Kidney epithelial cell (primary cell): Measurements from ENCODE around the gene POLE. TPM values are rescaled to one million over a fixed set of nuclear protein-coding genes. Genes with fewer than 3 reads are reported as not detected.

Experiments used
- DNase-seq: peaks from one replicate; pipeline ENCODE4 v3.0.0-alpha.2; 2010; ENCODE audit warnings: low read depth
- H3K27me3 ChIP-seq: 2 replicates; pipeline ENCODE4 v1.6.0; 2011; ENCODE audit warnings: low read length; ENCODE audit not compliant: control insufficient read depth, insufficient read depth
- H3K36me3 ChIP-seq: 2 replicates; pipeline ENCODE4 v1.5.1; 2011; ENCODE audit warnings: low read length; ENCODE audit not compliant: control insufficient read depth, insufficient read depth
- H3K4me3 ChIP-seq: 2 replicates; pipeline ENCODE4 v1.5.1; 2011; ENCODE audit warnings: low read depth, mild to moderate bottlenecking, control low read depth, low read length
- total RNA-seq: library from RNA; depleted of rRNA; stranded (reverse); fragments of >200 nt; gene quantifications from 2 replicates; pipeline ENCODE4 v1.2.3, GENCODE V29; 2015
- TF ChIP-seq, protein P1 (sequence below): IDR thresholded peaks from 2 replicates; pipeline ENCODE4 v1.5.1; 2011; ENCODE audit warnings: mild to moderate bottlenecking, moderate library complexity, low read length, control low read depth, inconsistent platforms; ENCODE audit not compliant: insufficient read depth, poor library complexity, severe bottlenecking

The POLE gene
- total RNA-seq, 1 donor from 2014 or later: 15.1 TPM

DNA sequence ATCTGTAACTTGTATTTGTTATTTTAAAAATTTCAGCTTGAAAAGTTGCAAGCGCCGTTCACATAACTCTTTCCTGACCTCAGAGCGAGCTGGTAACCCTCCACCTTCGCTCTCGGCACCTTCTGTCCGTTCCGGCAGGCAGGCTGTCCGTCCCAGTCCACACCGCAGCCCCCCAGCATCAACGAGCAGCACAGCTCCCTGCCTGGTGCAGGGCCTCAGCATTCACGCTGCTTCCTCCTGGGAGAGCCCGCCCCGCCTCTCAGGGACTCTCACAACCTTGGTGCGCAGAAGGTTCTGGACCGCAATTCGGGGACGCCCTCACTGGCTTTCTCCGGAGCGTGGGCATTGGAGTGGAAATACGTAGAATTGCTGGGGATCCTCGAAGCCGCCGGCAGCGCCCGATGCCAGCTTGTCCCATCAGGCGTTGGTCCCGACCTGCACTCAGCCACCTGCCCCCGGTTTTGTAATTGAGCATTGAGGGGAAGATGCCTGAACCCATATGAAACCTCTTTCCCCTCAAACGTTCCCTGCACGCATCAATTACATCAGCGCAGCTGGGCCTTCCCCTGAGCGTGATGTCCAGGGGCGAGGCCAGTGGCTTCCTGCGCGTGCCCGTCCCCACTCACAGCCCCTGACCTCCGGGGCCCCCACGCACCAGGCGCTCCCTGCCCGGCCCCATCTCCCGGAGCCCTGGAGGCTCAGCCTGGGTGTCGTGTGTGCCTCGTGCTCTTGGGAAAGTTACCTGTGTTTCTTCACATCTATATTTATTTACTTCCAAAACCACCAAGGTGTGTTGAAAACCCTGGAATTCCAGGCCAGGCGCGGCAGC lies 95.8 kb downstream of the POLE start:
- TF ChIP-seq, protein P1, sequence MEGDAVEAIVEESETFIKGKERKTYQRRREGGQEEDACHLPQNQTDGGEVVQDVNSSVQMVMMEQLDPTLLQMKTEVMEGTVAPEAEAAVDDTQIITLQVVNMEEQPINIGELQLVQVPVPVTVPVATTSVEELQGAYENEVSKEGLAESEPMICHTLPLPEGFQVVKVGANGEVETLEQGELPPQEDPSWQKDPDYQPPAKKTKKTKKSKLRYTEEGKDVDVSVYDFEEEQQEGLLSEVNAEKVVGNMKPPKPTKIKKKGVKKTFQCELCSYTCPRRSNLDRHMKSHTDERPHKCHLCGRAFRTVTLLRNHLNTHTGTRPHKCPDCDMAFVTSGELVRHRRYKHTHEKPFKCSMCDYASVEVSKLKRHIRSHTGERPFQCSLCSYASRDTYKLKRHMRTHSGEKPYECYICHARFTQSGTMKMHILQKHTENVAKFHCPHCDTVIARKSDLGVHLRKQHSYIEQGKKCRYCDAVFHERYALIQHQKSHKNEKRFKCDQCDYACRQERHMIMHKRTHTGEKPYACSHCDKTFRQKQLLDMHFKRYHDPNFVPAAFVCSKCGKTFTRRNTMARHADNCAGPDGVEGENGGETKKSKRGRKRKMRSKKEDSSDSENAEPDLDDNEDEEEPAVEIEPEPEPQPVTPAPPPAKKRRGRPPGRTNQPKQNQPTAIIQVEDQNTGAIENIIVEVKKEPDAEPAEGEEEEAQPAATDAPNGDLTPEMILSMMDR: no peak
- H3K36me3 ChIP-seq: no peaks in the 10 kb centered on the region
- no peak overlapping the region for H3K4me3 ChIP-seq
- peaks cover 21% of the 10 kb centered on the region for H3K27me3 ChIP-seq
- no peak for DNase-seq

DNA sequence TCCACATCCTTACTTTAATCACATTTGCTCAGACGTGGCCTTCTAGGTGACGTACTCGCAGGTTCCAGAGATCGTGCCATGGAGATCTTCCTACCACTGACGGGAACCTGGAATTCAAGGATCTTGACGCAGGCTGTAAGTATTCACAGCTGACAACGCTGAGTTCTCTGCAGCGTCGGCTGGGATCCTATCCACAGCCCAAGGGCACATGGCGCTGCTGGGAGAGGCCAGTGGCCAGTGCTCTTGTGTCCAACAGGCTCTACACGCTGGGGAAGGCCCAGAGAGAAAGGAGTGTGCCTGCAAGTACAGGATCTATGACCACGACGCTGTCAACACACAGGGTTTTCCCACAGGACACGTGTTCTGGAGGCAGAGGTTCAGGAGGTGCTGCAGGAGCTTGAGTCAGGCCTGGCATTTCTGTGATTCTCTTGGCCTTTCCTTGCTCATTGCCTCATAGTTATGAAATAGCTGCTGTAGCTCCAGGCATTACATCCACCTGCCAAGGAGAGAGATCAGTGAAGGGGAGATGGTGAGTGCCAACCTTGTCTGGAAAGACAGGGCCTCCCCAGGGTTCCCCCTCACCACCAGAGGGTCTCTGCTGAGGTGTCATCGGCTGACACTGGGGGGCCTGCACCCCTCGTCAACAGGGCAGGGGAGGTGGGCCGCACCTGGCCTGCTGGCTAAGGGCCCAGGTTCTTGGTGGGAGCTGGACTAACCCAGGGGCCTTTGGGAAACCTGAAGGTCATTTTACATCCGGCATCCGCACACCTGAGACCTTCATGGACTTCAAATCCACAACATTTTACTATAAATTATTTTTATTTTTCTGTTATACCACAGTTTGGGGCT lies 98.1 kb downstream of the POLE start:
- TF ChIP-seq, protein P1: no peak
- H3K4me3 ChIP-seq: no peak overlapping the region
- peaks cover 28% of the 10 kb centered on the region for H3K27me3 ChIP-seq
- H3K36me3 ChIP-seq: no peaks in the 10 kb centered on the region
- no peak for DNase-seq

DNA sequence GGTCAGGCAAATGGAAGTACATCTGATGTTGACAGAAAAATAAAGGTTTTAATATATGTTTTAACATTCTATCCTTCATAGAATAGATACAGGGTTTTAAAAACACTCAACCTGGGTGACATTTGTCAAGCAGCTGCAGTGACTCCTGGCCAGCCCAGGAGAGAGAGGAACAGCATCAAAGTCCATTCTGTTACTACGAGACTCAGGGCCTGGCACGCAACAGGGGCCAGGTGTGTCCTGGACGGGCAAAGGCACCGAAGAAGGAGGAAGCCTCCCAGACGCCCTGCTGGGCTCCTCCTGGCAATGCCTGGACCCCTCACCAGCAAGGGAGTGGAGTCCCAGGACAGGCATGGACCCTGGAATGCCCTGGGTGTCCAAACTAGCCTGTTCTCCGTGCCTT lies 98.8 kb downstream of the POLE start:
- peaks cover 31% of the 10 kb centered on the region for H3K27me3 ChIP-seq
- no peak for DNase-seq
- no peak overlapping the region for H3K4me3 ChIP-seq
- no peaks in the 10 kb centered on the region for H3K36me3 ChIP-seq
- TF ChIP-seq, protein P1: no peak

DNA sequence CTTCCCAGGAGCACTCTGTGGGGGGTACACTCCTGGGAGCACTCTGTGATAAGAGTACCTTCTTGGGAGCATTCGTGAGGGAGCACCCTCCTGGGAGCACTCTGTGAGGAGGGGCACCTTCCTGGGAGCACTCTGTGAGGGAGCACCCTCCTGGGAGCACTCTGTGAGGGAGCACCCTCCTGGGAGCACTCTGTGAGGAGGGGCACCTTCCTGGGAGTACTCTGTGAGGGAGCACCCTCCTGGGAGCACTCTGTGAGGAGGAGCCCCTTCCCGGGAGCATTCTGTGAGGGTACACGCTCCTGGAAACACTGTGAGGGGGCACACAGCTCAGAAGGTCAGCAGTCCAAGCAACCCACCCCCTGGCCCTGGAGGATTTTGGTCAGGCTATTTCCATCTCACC lies 99.4 kb downstream of the POLE start:
- TF ChIP-seq, protein P1: no peak
- no peaks in the 10 kb centered on the region for H3K36me3 ChIP-seq
- DNase-seq: no peak
- H3K27me3 ChIP-seq: peaks cover 32% of the 10 kb centered on the region
- no peak overlapping the region for H3K4me3 ChIP-seq

DNA sequence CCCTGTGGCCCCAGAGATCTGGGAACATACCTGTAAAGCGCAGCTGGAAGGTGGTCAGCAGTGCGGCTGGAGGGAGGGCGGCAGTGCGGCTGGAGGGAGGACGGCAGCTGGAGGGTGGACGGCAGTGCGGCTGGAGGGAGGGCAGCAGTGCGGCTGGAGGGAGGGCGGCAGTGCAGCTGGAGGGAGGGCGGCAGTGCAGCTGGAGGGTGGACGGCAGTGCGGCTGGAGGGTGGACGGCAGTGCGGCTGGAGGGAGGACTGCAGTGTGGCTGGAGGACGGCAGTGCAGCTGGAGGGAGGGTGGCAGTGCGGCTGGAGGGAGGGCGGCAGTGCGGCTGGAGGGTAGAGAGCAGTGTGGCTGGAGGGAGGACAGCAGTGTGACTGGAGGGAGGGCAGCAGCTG lies 100.2 kb downstream of the POLE start:
- peaks cover 32% of the 10 kb centered on the region for H3K27me3 ChIP-seq

More for the DNA sequence above, 100.2 kb downstream of the POLE start:
- TF ChIP-seq, protein P1: no peak
- Histone ChIP-seq H3K4me3 (no peak overlapping the region), H3K36me3 (no peaks in the 10 kb centered on the region)
- no peak for DNase-seq
